HG03520 (cell line): ENCODE measurements around the gene PSEN1.
"Not testable (repeated sequence)": the region's sequence is repeated elsewhere in the genome, so short reads cannot be mapped to it uniquely, and the experiment has no call there.

Experiments used
- ATAC-seq: cut with Tn5 transposase; IDR thresholded peaks from one replicate; pipeline ENCODE4 v1.9.1; 2021; ENCODE audit warnings: mild to moderate bottlenecking, moderate library complexity; ENCODE audit not compliant: unreplicated experiment

PSEN1 gene

DNA sequence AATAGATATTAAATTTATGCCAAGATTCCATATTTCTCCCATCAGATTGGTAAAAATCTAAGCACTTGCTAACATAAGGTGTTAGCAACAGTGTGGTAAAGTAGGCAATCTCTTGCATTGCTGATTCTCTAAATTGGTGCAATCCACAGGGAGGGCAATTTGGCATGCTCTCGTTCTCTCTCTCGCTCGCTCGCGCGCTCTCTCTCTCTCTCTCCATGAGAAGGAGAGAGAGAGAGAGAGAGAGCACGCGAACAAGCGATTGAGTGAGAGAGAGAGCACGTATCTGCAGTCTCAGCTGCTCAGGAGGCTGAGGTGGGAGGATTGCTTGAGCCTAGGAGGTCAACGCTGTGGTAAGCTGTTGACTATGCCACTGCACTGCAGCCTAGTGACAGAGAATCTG, 25.9 kb downstream of the PSEN1 start:
- no peak for ATAC-seq

GRCh38 chr14:73166399-73166798, 30.1 kb downstream of the PSEN1 start:
- no peak for ATAC-seq

DNA sequence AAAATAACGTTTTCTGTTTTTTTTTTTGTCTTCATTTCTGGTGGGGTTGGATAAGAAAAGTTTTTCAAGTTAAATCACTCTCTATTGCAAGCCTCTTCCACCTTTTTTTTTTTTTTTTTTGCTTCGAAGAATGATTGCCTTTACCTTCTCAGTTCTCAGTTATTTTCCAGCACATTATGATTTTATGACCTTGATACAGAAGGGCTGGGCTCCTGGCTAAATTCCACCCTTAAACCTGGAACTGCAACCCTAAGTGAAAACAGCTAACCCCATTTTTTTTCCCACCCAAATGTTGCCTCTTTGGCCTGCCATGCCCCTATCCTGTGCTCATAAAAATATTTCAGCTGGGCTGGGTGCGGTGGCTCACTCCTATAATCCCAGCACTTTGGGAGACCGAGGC, 31.4 kb downstream of the PSEN1 start:
- ATAC-seq = no peak

DNA sequence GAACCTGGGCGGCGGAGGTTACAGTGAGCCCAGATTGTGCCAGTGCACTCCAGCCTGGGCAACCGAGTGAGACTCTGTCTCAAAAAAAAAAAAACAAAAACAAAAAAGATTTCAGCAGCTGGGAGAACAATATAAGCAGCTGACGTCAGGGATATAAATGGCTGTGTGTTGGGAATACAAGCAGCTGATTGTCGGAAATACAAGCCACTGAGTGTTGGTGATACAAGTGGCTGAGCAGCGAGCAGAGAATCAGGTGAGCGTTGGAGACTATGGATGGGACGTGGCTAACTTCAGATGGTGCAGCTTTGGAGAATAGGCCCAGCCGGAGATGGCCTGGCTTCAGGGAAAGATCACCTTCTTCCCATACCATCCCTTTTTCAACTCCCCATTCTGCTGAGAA, 32.0 kb downstream of the PSEN1 start:
- ATAC-seq = no peak

- no peak for ATAC-seq
Measured at GRCh38 chr14:73168691-73169090, 32.4 kb downstream of the PSEN1 start.

DNA sequence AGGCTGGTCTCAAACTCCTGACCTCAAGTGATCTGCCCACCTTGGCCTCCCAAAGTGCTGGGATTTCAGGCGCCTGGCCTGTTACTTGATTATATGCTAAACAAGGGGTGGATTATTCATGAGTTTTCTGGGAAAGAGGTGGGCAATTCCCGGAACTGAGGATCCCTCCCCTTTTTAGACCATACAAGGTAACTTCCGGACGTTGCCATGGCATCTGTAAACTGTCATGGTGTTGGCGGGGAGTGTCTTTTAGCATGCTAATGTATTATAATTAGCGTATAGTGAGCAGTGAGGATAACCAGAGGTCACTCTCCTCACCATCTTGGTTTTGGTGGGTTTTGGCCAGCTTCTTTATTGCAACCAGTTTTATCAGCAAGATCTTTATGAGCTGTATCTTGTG, 33.5 kb downstream of the PSEN1 start:
- ATAC-seq = not testable (repeated sequence)

- no peak for ATAC-seq
Measured at GRCh38 chr14:73170686-73171085, 34.4 kb downstream of the PSEN1 start.

- ATAC-seq = no peak
Measured at GRCh38 chr14:73172500-73172899, 36.2 kb downstream of the PSEN1 start.

- no peak for ATAC-seq
Measured at GRCh38 chr14:73173092-73173735, 36.9 kb downstream of the PSEN1 start.

DNA sequence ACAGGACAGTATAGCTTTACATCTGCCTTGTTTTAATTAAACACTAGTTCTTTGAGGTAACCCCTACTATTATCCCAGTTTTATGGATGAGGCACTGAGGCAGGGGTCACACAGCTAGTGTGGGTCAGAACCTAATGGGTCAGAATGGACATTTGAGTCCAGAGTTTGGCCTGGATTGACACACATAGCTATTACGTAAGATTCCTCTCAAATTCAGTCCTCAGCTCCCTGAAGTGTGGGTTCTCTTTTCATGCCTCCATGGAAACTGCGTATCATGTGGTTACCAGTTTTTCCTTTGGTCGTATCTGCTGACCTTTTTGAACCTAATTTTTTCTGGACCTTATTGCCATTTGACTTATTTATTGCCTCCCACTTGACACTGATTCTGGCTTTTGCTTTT, 40.4 kb downstream of the PSEN1 start:
- ATAC-seq = no peak

GRCh38 chr14:73180385-73180805, 44.1 kb downstream of the PSEN1 start:
- ATAC-seq = no peak

- ATAC-seq = not testable (repeated sequence)
Measured at GRCh38 chr14:73180969-73181368, 44.7 kb downstream of the PSEN1 start.

GRCh38 chr14:73188501-73188911, 52.2 kb downstream of the PSEN1 start:
- ATAC-seq = no peak

DNA sequence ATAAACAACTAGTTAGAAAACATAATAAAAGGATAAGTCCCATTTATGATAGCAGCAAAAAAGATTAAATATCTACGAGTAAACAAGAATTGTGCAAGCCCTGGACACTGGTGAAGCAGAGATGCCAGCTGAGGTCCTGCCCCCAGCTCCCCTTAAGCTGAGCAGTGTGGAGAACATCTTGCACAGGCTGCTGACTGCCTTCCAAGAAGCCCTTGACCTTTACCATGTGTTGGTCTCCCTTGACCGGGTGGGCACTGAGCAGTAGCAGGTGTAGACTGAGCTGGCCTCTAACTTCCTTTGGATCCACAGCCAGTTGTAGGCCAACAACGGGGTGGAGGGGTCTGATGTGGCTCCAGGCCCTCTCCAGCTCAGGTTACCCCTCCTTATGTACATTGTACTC, 53.3 kb downstream of the PSEN1 start:
- ATAC-seq = no peak

DNA sequence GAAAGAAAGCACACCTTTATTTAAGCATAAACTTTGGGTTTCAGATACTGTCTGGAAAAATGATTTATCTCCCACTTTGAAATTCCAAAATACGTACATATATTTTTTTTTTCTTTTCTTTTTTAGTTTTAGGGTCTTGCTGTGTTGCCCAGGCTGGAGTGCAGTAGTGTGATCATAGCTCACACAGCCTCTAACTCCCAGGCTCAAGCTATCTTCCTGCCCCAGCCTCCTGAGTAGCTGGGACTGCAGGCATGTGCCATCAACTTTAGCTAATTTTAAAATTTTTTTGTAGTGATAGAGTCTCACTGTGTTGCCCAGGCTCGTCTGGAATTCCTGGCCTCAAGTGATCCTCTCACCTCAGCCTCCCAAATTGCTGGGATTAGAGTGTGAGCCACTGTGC, 55.1 kb downstream of the PSEN1 start:
- no peak for ATAC-seq

- not testable (repeated sequence) for ATAC-seq
Measured at GRCh38 chr14:73194306-73194705, 58.0 kb downstream of the PSEN1 start.

DNA sequence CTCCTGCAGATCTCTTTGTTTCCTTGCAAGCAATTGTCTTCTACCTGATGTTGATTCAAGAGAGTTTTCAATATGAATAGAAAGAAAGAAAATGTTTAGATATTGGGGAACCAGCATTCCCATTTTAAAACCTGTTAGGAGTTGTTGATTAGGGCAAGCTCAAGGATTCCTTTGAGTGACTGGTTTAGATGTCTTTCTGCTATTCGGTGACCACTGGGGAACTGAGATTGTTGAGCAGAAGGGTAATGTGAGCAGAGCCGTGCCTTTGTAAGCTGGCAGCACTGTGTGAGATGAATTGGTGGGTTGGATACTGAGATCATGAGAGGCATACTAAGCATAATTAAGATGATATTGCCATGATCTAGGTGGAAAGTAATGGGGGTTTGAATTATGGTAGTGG, 61.9 kb downstream of the PSEN1 start:
- ATAC-seq = no peak

DNA sequence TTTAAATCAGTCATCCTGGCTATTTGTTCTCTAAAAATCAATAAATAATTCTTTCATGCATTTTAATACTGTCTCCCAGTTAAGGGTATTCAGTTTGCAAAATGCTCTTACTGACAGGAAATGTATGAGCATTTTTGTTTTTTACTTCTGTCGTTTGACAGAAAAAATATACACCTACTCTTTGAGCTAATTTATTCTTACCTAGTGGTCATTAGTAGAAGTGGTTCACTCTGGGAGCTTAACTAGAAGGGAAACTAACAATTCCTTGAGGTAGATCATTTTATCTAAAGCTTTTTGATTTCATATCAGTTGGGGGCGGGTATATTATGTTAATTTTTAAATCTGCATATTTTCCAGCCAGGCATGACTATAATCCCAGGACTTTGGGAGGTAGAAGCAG, 67.2 kb downstream of the PSEN1 start:
- ATAC-seq = no peak

GRCh38 chr14:73207615-73208014, 71.3 kb downstream of the PSEN1 start:
- ATAC-seq = no peak

DNA sequence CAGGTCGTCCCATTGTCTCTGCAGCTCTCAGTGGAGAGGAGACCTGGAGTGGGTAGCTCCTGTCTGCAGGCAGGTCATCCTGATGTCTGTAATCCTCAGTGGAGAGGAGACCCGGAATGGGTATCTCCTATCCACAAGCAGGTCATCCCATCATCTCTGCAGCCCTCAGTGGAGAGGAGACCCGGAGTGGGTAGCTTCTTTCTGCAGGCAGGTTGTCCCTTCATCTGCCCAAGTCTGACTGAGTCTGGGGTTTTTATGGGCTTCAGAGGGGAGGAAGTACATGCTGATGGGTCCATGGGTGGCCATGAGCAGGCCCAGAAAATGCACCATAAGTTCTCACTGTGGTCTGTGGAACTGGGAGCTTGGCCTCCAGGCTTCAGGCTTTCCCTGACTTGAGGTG, 72.1 kb downstream of the PSEN1 start:
- ATAC-seq = no peak

DNA sequence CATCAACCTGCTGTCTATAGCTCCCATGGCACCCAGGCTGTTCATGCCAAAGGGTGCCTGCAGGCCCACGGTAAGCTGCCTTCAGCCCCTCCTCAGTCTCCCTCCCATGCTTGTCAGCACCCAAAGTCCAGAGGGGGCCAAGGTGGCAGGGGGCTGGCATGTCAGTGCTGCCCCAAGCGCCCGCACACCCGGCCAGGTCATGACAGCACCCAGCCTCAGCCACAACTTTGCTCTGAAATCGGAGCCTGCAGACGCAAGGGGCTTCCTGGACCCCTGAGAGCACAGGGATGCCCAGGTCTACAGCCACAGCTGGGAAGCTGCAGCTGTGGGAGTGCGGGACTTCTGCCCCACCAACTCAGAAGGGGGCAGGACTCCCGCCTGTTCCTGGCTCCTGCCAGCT, 72.5 kb downstream of the PSEN1 start:
- no peak for ATAC-seq

DNA sequence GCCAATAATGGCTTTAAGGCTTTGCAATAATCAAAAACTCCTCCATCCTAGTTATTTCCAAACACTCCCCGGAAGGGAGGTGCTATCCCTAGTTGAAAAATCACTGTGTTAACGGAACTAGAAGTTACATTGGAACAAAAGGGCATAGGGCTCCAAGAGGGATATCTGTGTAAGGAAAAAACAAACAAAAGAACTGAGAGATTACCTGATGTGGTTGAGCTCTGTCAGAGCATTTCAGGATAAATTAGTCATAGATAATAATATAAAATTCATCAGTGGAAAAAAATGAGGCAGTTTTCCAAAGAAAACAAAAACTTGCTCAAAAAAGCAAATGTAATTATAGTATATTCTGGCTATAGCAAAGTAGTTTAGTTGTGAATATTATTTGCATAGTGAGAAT, 73.6 kb downstream of the PSEN1 start:
- ATAC-seq = no peak

- ATAC-seq = no peak
Measured at GRCh38 chr14:73211251-73212040, 75.1 kb downstream of the PSEN1 start.
